Erythroblast (primary cell): ENCODE measurements around the gene FUBP3.

Experiments
- GATA1 ChIP-seq: IDR thresholded peaks from 2 replicates; pipeline ENCODE4 v1.6.1; 2011; ENCODE audit warnings: low read depth, mild to moderate bottlenecking, control low read depth, low read length, moderate library complexity
- POLR2A ChIP-seq: IDR thresholded peaks from 2 replicates; pipeline ENCODE4 v1.6.1; 2011; ENCODE audit warnings: mild to moderate bottlenecking, low read length

DNA sequence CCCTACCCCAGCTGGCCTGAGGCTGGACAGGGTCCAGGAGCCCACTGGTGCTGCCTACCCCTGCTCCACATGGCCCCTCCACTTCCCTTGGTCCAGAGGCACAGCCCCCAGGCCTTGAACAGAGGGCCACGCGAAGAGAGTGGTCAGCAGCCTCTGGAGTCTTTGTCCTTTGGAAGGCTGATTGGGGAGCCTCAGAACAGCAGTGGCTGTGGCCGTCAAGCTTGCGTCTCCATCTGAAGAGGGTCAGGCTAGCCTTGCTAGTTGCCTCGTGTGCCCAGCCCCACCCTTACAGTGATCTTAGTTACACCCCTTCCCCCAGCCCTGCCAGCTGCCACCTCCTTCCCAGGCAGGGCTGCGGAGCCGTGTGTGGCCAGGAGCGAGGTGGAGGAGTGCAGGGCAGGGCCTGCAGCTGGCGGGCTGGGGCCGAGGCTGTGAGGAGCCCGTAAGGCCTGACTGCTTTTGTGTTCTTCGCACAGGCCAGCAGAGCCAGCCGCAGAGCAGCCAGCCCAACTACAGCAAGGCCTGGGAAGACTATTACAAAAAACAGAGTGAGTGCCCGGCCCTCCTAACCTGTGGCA lies 54.9 kb downstream of the FUBP3 start:
- TF ChIP-seq POLR2A, result no peak
- TF ChIP-seq GATA1, result no peak
